ENCODE measurements around the gene GPR146. TPM values are rescaled to one million over a fixed set of nuclear protein-coding genes. Genes with fewer than 3 reads are reported as not detected.
A peak's percentile ranks its signal among the peaks of the same experiment; 100 is the strongest.

The GPR146 gene
- total and polyA plus RNA-seq, 10 donors = 3.9 to 19.2 (median 10.1) TPM

- TF ChIP-seq POLR2AphosphoS5 (IDR thresholded peaks at IDR 0.05) (no peak), POLR2A (IDR thresholded peaks at IDR 0.05) (no peak)
- TF ChIP-seq, protein P1, sequence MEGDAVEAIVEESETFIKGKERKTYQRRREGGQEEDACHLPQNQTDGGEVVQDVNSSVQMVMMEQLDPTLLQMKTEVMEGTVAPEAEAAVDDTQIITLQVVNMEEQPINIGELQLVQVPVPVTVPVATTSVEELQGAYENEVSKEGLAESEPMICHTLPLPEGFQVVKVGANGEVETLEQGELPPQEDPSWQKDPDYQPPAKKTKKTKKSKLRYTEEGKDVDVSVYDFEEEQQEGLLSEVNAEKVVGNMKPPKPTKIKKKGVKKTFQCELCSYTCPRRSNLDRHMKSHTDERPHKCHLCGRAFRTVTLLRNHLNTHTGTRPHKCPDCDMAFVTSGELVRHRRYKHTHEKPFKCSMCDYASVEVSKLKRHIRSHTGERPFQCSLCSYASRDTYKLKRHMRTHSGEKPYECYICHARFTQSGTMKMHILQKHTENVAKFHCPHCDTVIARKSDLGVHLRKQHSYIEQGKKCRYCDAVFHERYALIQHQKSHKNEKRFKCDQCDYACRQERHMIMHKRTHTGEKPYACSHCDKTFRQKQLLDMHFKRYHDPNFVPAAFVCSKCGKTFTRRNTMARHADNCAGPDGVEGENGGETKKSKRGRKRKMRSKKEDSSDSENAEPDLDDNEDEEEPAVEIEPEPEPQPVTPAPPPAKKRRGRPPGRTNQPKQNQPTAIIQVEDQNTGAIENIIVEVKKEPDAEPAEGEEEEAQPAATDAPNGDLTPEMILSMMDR (IDR thresholded peaks at IDR 0.05 in 8 of 11, conservative IDR thresholded peaks at IDR 0.05 in 3 of 11) = no peak
Observed at GRCh38 chr7:1052031-1052818, 7.9 kb downstream of the GPR146 start.

DNA sequence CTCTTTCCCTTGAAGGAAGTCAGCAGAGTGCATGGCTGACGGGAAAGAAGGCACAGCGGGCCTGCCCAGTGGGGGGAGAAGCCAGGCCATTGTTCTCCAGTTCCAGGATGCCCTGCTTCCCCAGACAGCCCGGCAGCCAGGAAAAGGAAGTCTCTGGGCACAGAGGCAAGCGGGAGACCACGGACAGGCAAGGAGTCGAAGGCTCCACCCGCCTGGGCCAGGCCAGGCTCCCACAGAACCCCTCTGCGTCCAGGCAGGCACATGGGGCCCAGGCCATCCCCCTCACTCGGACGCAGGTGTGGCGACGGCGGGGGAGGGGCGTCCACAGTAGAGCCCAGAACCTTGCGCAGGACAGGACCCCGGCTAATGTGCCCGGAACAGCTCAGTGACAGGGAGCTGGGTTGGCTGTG is 8.7 kb downstream of the GPR146 start:
- intact Hi-C loops (cut with DNase I; ENCODE audit: low total_unique reads) = no loop called here
- TF ChIP-seq, protein P1 (IDR thresholded peaks at IDR 0.05 in 8 of 11, conservative IDR thresholded peaks at IDR 0.05 in 3 of 11) = no peak
- TF ChIP-seq POLR2AphosphoS5 (IDR thresholded peaks at IDR 0.05) = peak; percentile 68 to 78 (median 76)
- Histone ChIP-seq H3K27me3 (replicated peaks in 1 of 7) (peaks cover 0 to 57% (median 0%) of the 10 kb centered on the region in 7 donors), H3K4me3 (no peak overlapping the region), H3K27ac (peak overlapping the region; percentile 29 to 82 (median 74)), H3K36me3 (peaks cover 0 to 11% (median 4%) of the 10 kb centered on the region in 6 donors), H3K9me3 (no peaks in the 10 kb centered on the region), H3K4me1 (peaks cover 38 to 95% (median 78%) of the 10 kb centered on the region in 6 donors)
- 18 to 61% (median 58%) methylated on average over 2 to 17 of the region's 17 CpGs for WGBS, 5 donors
- DNase-seq = peak; percentile 85

More at GRCh38 chr7:1052031-1052818, 7.9 kb downstream of the GPR146 start:
- no peaks in the 10 kb centered on the region for H3K9me3 ChIP-seq
- peak; percentile 73 for DNase-seq
- 68 to 79% (median 74%) methylated on average over 18 to 20 of the region's 20 CpGs for WGBS, 5 donors
- H3K4me1 ChIP-seq = peaks cover 38 to 100% (median 86%) of the 10 kb centered on the region in 6 donors
- no peak overlapping the region for H3K4me3 ChIP-seq
- intact Hi-C loops (cut with DNase I; ENCODE audit: low total_unique reads) = no loop called here
- H3K27ac ChIP-seq = peak overlapping the region; percentile 29 to 82 (median 74)
- peaks cover 0 to 49% (median 0%) of the 10 kb centered on the region in 7 donors for H3K27me3 ChIP-seq (replicated peaks in 1 of 7)
- H3K36me3 ChIP-seq = peaks cover 0 to 3% (median 0%) of the 10 kb centered on the region in 6 donors

DNA sequence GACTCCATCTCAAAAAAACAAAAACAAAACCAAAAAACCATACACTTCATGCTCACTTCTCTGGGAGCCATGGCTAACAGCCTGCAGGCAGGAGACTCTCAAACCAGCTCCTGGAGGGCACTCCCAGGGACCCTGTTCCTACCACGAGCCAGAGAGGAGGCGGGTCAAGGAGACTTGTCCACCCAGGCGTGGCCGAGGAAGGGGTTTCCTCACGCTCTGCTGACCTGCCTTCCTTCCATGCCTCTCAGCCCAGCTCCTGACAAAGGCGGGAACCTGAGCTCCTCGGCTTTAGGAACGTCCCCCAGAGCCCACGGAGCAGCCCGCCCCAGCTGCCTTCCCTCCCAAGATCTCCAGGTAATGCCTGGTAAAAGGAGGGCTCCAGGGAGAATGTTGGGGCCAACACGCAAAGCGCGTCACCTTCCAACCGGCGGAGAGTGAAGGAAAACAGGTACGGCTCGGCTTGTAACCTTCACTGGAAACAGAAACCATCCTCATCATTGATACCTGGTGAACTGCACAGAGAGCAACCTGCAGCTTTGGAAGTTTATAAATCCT is 9.5 kb downstream of the GPR146 start:
- Histone ChIP-seq H3K27ac (peak overlapping the region in 6 of 8 donors; percentile 69 to 80 (median 74)), H3K4me3 (no peak overlapping the region), H3K4me1 (peaks cover 31 to 87% (median 69%) of the 10 kb centered on the region in 6 donors), H3K27me3 (replicated peaks in 1 of 7) (peaks cover 0 to 58% (median 0%) of the 10 kb centered on the region in 7 donors), H3K36me3 (peaks cover 0 to 15% (median 8%) of the 10 kb centered on the region in 6 donors), H3K9me3 (no peaks in the 10 kb centered on the region)
- TF ChIP-seq POLR2A (IDR thresholded peaks at IDR 0.05) (no peak), POLR2AphosphoS5 (IDR thresholded peaks at IDR 0.05) (no peak)
- TF ChIP-seq, protein P1 (IDR thresholded peaks at IDR 0.05 in 8 of 11, conservative IDR thresholded peaks at IDR 0.05 in 3 of 11) = no peak
- peak; percentile 67 for DNase-seq
- WGBS, 5 donors = 73 to 91% (median 83%) methylated on average over 14 to 17 of the region's 17 CpGs
- intact Hi-C loops (cut with DNase I; ENCODE audit: low total_unique reads) = no loop called here

DNA sequence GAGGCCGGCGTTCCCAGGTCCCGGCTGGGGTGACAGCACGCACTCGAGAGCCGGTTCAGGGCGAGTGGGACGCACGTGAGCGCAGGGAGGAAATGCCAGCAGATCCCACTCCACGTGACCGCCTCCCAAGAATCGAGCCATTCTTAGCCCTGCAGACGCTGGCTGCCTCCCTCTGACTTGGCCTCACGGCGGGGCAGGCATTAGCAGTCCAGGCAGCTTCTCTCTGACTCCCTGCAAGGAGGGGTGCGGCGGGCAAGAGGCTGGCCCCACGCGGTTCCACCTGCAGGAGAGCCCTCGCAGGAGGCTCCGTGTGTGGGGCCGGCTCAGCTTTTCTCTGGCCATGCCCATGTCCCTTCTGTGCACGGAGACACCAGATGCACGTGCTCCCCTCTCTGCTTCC is 10.1 kb downstream of the GPR146 start:
- Histone ChIP-seq H3K36me3 (peaks cover 0 to 15% (median 8%) of the 10 kb centered on the region in 6 donors), H3K4me1 (peaks cover 31 to 81% (median 64%) of the 10 kb centered on the region in 6 donors), H3K27ac (peak overlapping the region in 6 of 8 donors; percentile 47 to 77 (median 62)), H3K9me3 (no peaks in the 10 kb centered on the region), H3K27me3 (replicated peaks in 1 of 7) (peaks cover 0 to 55% (median 0%) of the 10 kb centered on the region in 7 donors), H3K4me3 (no peak overlapping the region)
- no peak for TF ChIP-seq POLR2A (IDR thresholded peaks at IDR 0.05)
- TF ChIP-seq POLR2AphosphoS5 (IDR thresholded peaks at IDR 0.05) = no peak
- TF ChIP-seq, protein P1 (IDR thresholded peaks at IDR 0.05 in 8 of 11, conservative IDR thresholded peaks at IDR 0.05 in 3 of 11) = no peak
- intact Hi-C loops (cut with DNase I; ENCODE audit: low total_unique reads) = no loop called here
- peak; percentile 77 for DNase-seq
- WGBS, 5 donors = 55 to 67% (median 63%) methylated on average over 18 to 25 of the region's 25 CpGs
